Stomach (tissue), 9 donors: ENCODE data around the gene KRTAP10-3. TPM values are rescaled to one million over a fixed set of nuclear protein-coding genes. Genes with fewer than 3 reads are reported as not detected.
"Not testable (repeated sequence)": the region's sequence is repeated elsewhere in the genome, so short reads cannot be mapped to it uniquely, and the experiment has no call there.

ENCODE experiments used
- DNase-seq, 2 donors: peaks; one replicate each; pipeline versions ENCODE4 v3.0.0 to v3.0.0-alpha.2; 2013 to 2019
- H3K27ac ChIP-seq, 5 donors: fragments of 200-600 bp in 4 of 5; sonication (generic) in 4 of 5; one replicate each; pipeline ENCODE4 v1.5.1; 2013 to 2019; ENCODE audit warnings: mild to moderate bottlenecking in 1 of 5, moderate library complexity in 1 of 5
- H3K27me3 ChIP-seq, 3 donors: fragments of 200-600 bp; sonication (generic); one replicate each; pipeline ENCODE4 v1.5.1; 2017 to 2019; ENCODE audit warnings: mixed run types in 1 of 3
- H3K36me3 ChIP-seq, 4 donors: fragments of 200-600 bp; sonication (generic); 1 replicate in 3 of 4; 2 replicates in 1 of 4; pipeline ENCODE4 v1.5.1; 2016 to 2019
- H3K4me1 ChIP-seq, 4 donors: fragments of 200-600 bp; sonication (generic); one replicate each; pipeline ENCODE4 v1.5.1; 2016 to 2019
- H3K4me3 ChIP-seq, 4 donors: fragments of 200-600 bp; sonication (generic) in 3 of 4; one replicate each; pipeline ENCODE4 v1.5.1; 2016 to 2019; ENCODE audit warnings: mild to moderate bottlenecking in 1 of 4
- H3K9me3 ChIP-seq, 4 donors: fragments of 200-600 bp; sonication (generic); one replicate each; pipeline ENCODE4 v1.5.1; 2016 to 2019
- EP300 ChIP-seq: sonication (generic); formaldehyde crosslinking; IDR thresholded peaks from one replicate; pipeline ENCODE4 v1.6.1; 2017; ENCODE audit warnings: antibody characterized with exemption
- POLR2A ChIP-seq, 4 donors: fragments of 450-650 bp; IDR thresholded peaks; one replicate each; pipeline ENCODE4 v1.6.1; 2016; ENCODE audit warnings: antibody characterized with exemption in 4 of 4, control low read depth in 2 of 4, mild to moderate bottlenecking in 1 of 4, moderate library complexity in 1 of 4
- POLR2AphosphoS5 ChIP-seq, 3 donors: sonication (generic); formaldehyde crosslinking; IDR thresholded peaks; one replicate each; pipeline ENCODE4 v1.6.1; 2016; ENCODE audit warnings: antibody characterized with exemption in 3 of 3
- WGBS, 5 donors: extraction: QIAGEN DNeasy Blood & Tissue Kit in 3 of 5; methylation state at CpG; one replicate each; pipeline versions ENCODE4 v1.1.5 to v1.1.7; 2013 to 2018; 5-methylcytosine and 5-hydroxymethylcytosine counted together
- intact Hi-C: fragments of 100-400 bp; cut with DNase I; formaldehyde crosslinking; loops from one replicate; pipeline ENCODE4 v1.15.1; 2023; ENCODE audit warnings: low total_unique reads
- polyA plus RNA-seq, 3 donors: library from polyadenylated mRNA; stranded (reverse); fragments of 200-250 nt; gene quantifications; one replicate each; pipeline ENCODE4 v1.2.3, GENCODE V29; 2013
- total RNA-seq, 5 donors: library from RNA; depleted of rRNA; stranded (reverse); fragments of >200 nt; gene quantifications; one replicate each; pipeline versions ENCODE4 v1.1.0 to v1.2.3, GENCODE V29; 2014 to 2016
- TF ChIP-seq, protein P1 (sequence below), 7 experiments: fragments of 450-650 bp in 4 of 7; fragments of 200-600 bp in 3 of 7; sonication (generic) in 3 of 7; IDR thresholded peaks; one replicate each; pipeline ENCODE4 v1.5.1; 2016 to 2019; ENCODE audit warnings: antibody characterized with exemption in 7 of 7, control low read depth in 2 of 7, mild to moderate bottlenecking in 1 of 7
- donor health status: healthy with polysubstance abuse.
- donor health status: Bipolar disorder and iron deficiency.
- donor health status: healthy.

Gene KRTAP10-3
- total and polyA plus RNA-seq, 8 donors, result not detected

DNA sequence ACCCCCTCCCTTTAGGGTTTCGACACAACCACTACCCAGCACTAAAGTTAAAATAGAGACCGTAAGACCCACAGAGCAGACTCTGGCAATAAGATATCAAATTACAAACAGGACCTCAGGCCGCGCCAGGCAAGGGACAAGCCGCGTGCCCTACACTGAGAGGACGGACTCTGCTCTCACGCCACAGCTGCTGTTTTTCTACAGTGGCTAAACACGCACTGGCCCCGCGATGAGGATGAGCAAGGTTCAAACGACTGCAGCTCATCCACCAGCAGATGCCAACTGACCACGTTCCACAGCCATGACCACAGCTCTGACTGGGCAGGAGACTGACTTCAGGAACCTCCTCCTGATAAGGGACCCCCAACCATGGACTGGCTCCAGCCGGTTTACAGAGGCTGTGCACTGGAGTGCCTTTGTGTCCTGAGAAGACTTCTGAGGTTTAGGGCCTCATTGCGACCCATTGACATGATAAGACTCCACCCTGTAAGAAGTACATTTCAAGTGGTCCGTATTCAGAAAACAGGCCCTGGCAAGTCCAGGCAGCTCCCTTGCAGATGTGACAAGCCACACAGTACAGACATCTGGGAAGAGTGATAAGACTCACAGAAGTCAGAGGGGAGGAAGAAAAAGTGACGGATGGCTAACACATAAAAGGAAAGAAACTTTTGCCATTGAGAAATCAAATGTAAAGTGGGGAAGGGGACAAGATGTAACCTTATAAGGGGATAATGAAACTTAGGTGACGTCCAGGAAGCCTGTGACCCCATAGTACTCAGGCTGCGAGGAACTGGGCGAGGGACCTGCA lies 35.2 kb upstream of the KRTAP10-3 start:
- intact Hi-C loops, result no loop called here
- Histone ChIP-seq H3K4me1 (no peaks in the 10 kb centered on the region), H3K9me3 (peaks cover 0 to 11% (median 1%) of the 10 kb centered on the region in 4 donors), H3K36me3 (no peaks in the 10 kb centered on the region), H3K4me3 (no peak overlapping the region), H3K27me3 (peaks cover 0 to 52% (median 3%) of the 10 kb centered on the region in 3 donors), H3K27ac (no peak overlapping the region)
- WGBS, 5 donors, result 33 to 55% (median 38%) methylated on average over 20 of the region's 20 CpGs
- DNase-seq, result no peak
- TF ChIP-seq, protein P1, sequence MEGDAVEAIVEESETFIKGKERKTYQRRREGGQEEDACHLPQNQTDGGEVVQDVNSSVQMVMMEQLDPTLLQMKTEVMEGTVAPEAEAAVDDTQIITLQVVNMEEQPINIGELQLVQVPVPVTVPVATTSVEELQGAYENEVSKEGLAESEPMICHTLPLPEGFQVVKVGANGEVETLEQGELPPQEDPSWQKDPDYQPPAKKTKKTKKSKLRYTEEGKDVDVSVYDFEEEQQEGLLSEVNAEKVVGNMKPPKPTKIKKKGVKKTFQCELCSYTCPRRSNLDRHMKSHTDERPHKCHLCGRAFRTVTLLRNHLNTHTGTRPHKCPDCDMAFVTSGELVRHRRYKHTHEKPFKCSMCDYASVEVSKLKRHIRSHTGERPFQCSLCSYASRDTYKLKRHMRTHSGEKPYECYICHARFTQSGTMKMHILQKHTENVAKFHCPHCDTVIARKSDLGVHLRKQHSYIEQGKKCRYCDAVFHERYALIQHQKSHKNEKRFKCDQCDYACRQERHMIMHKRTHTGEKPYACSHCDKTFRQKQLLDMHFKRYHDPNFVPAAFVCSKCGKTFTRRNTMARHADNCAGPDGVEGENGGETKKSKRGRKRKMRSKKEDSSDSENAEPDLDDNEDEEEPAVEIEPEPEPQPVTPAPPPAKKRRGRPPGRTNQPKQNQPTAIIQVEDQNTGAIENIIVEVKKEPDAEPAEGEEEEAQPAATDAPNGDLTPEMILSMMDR (IDR thresholded peaks at IDR 0.05), result no peak
- TF ChIP-seq POLR2AphosphoS5 (IDR thresholded peaks at IDR 0.05), result no peak
- TF ChIP-seq EP300, result no peak
- TF ChIP-seq POLR2A (IDR thresholded peaks at IDR 0.05), result no peak

DNA sequence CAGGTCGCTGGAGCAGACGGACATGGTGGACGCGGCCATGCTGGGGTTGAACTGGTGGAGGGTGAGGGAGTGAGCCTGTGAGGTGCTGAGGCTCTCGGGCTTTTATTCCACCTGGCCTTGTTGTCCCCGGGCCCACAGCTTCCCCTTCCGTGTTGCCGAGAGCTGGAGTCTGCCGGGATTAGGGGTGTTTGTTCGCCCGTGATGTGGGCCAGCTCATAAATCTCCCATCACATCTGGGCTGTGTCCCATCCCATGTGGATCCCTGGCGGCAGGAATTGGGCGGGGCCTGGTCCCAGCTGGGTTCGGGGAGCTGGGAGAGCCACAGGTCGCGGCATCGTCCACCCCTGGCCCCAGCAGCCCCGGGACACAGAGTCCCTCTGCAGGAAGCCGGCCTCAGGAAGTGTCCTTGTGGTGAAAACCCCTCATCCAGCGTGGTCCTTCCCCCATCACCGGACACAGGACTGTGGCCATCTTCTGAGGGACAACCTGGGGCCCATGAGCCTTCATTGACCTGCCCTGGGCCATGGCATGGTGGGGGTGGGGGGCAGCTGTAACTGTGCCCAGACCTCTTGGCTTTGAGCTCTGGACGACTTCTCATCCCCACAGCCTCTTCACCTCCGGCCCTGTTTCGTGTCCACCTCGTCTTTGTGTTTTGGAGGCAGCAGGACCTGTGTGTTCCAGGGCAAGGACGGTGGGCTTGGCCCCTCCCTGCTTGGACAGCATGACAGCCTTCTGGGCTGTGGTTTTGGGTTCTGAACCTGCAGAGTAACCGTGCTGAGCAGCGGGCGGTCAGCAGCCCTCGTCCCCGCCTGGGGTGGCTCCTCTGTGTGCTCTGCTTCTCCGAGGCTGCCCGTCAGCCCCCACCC lies 34.1 kb upstream of the KRTAP10-3 start, which contains the start of gene KRTAP10-6:
Gene KRTAP10-6, minus strand, starts transcription at position 60 of the 866 bp plus-strand sequence. Its CDS starts 21 bp downstream, at position 39.
- Histone ChIP-seq H3K9me3 (peaks cover 0 to under 1% (median 0%) of the 10 kb centered on the region in 4 donors), H3K27ac (no peak within 1 kb of the TSS), H3K36me3 (no peaks in the 10 kb centered on the region), H3K4me3 (no peak within 1 kb of the TSS), H3K27me3 (peaks cover 0 to 49% (median 3%) of the 10 kb centered on the region in 3 donors), H3K4me1 (no peaks in the 10 kb centered on the region)
- DNase-seq, result no peak
- intact Hi-C loops, result no loop called here
- WGBS, 5 donors, result 62 to 73% (median 68%) methylated on average over 12 to 33 of the region's 33 CpGs
- TF ChIP-seq, protein P1 (IDR thresholded peaks at IDR 0.05), result no peak
- TF ChIP-seq POLR2A (IDR thresholded peaks at IDR 0.05) (no peak), EP300 (no peak), POLR2AphosphoS5 (IDR thresholded peaks at IDR 0.05) (no peak)

DNA sequence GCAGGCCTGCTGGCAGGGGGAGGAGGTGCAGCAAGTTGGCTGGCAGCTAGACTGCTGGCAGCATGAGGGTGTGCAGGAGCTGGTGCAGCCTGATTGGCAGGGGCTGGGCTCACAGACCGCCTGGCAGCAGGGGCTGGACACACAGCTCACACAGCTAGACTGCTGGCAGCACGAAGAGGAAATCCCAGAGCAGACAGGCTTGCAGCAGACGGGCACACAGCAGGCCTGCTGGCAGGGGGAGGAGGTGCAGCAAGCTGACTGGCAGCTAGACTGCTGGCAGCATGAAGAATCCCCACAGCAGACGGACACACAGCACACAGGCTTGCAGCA lies 33.2 kb upstream of the KRTAP10-3 start:
- WGBS, 5 donors, result 10 to 43% (median 26%) methylated on average over 2 to 4 of the region's 4 CpGs
- H3K4me1 ChIP-seq, H3K27ac ChIP-seq, H3K36me3 ChIP-seq, intact Hi-C loops, DNase-seq, H3K9me3 ChIP-seq, H3K4me3 ChIP-seq: not testable (repeated sequence)
- H3K27me3 ChIP-seq, result peaks cover 0 to 49% (median 3%) of the 10 kb centered on the region in 3 donors

DNA sequence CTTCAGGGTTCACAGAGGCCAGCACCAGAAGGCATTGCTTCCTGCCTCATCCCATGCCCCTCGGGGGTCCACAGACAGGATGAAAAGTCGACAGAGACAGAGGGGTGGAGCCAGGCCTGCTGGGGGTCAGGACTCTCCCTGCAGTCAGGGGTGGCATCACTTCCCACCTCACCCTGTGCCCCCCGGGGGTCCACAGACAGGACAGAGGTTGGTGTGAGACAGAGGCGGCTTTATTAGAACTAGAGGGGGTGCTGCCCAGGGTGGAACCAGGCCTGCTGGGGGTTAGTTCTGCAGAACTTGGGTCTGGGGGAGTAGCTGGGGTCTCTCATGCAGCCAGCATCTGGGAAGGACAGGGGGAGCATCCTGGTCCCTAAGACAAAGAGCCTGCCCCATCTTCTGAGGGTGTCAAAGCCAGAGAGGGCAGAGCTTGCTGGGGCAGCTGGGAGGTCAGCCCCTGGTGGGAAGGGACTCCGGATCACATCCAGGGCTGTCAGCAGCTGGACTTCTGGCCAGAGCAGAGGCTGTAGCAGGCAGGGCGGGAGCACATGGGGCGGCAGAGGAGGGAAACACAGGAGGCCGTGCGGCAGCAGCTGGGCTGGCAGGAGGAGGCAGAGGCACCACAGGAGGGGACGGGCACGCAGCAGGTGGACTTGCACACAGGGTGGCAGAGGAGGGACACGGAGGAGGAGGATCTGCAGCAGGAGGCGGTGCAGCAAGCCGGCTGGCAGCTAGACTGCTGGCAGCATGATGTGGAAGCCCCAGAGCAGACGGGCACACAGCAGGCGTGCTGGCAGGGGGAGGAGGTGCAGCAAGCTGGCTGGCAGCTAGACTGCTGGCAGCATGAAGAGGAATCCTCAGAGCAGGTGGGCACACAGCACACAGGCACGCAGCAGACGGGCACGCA lies 32.6 kb upstream of the KRTAP10-3 start:
- not testable (repeated sequence) for H3K4me1 ChIP-seq
- 53 to 64% (median 62%) methylated on average over 15 to 18 of the region's 19 CpGs for WGBS, 5 donors

DNA sequence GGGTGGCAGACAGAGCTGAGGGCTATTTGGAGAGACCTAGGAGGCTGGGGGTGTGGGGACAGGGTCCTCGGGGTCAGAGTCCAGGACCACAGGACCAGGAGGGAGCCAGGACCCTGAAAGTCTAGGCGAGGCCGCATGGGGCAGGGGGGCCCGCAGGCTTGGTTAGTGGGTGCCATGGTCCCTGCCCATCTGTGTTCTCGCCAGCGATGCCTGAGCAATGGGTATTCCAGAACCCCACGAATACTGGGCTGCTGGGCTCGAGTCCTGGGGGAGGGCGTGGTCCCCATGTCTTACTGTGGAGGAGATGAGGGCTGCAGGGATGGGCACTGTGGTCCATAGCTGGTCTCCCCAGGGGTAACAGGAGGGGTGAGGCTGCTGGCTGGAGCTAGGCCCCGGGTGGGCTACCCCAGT lies 31.7 kb upstream of the KRTAP10-3 start:
- H3K27me3 ChIP-seq, result peaks cover 0 to 56% (median 10%) of the 10 kb centered on the region in 3 donors
- DNase-seq, result no peak

More for the DNA sequence above, 32.6 kb upstream of the KRTAP10-3 start:
- H3K4me3 ChIP-seq, intact Hi-C loops, DNase-seq, H3K9me3 ChIP-seq, H3K36me3 ChIP-seq, H3K27ac ChIP-seq: not testable (repeated sequence)
- H3K27me3 ChIP-seq, result peaks cover 0 to 50% (median 5%) of the 10 kb centered on the region in 3 donors

More for the DNA sequence above, 31.7 kb upstream of the KRTAP10-3 start:
- intact Hi-C loops, result no loop called here
- no peaks in the 10 kb centered on the region for H3K4me1 ChIP-seq
- H3K4me3 ChIP-seq, result no peak overlapping the region
- H3K9me3 ChIP-seq, result peaks cover 0 to 7% (median 0%) of the 10 kb centered on the region in 4 donors
- TF ChIP-seq EP300, result no peak
- TF ChIP-seq POLR2A (IDR thresholded peaks at IDR 0.05), result no peak
- TF ChIP-seq POLR2AphosphoS5 (IDR thresholded peaks at IDR 0.05), result no peak
- TF ChIP-seq, protein P1 (IDR thresholded peaks at IDR 0.05), result no peak
- WGBS, 5 donors, result 75 to 87% (median 76%) methylated on average over 10 of the region's 10 CpGs
- H3K27ac ChIP-seq, result no peak overlapping the region
- no peaks in the 10 kb centered on the region for H3K36me3 ChIP-seq
